ENCODE results near the gene ALAS1. TPM values are rescaled to one million over a fixed set of nuclear protein-coding genes. Genes with fewer than 3 reads are reported as not detected.

ALAS1 gene
- total and polyA plus RNA-seq, 2 experiments from 2014 or later = 30.4 to 33.9 TPM

GRCh38 chr3:52202384-52203077, 4.6 kb downstream of the ALAS1 start:
- H3K9me3 ChIP-seq (ENCODE audit: low read depth) = no peaks in the 10 kb centered on the region
- H3K4me3 ChIP-seq = no peak overlapping the region
- peaks cover 5% of the 10 kb centered on the region for H3K4me1 ChIP-seq (ENCODE audit: insufficient read depth)
- no peaks in the 10 kb centered on the region for H4K20me1 ChIP-seq (ENCODE audit: insufficient read depth)
- 89 to 90% methylated on average over 4 of the region's 4 CpGs for WGBS, 2 experiments (ENCODE audit: low coverage in 1 of 2, low lambda C conversion rate in 2 of 2, missing lambda C conversion rate in 2 of 2)
- no peak overlapping the region for H2AFZ ChIP-seq
- no peaks in the 10 kb centered on the region for H3K27me3 ChIP-seq (replicated peaks; ENCODE audit: insufficient read depth)
- peaks cover 48% of the 10 kb centered on the region for H3K36me3 ChIP-seq (ENCODE audit: low read depth)
- no peaks in the 10 kb centered on the region for H3K9me2 ChIP-seq (ENCODE audit: insufficient read depth)
- no peak overlapping the region for H3K9ac ChIP-seq
- no peak overlapping the region for H3K4me2 ChIP-seq (ENCODE audit: unreplicated experiment)
- in situ Hi-C loops (cut with MboI) = no loop called here
- no peak overlapping the region for H3K27ac ChIP-seq
- H3K79me2 ChIP-seq (ENCODE audit: insufficient read depth) = peaks cover 27% of the 10 kb centered on the region
- peaks cover 15% of the 10 kb centered on the region; the same call in 1 of the 2 replicates for H3F3A ChIP-seq (ENCODE audit: insufficient read depth)
- TF ChIP-seq EZH2phosphoT487 (IDR thresholded peaks at IDR 0.05; ENCODE audit: insufficient read depth, low read depth) (no peak), EZH2 (IDR thresholded peaks at IDR 0.05; ENCODE audit: insufficient read depth, poor library complexity, severe bottlenecking) (no peak)
- no peak for DNase-seq

DNA sequence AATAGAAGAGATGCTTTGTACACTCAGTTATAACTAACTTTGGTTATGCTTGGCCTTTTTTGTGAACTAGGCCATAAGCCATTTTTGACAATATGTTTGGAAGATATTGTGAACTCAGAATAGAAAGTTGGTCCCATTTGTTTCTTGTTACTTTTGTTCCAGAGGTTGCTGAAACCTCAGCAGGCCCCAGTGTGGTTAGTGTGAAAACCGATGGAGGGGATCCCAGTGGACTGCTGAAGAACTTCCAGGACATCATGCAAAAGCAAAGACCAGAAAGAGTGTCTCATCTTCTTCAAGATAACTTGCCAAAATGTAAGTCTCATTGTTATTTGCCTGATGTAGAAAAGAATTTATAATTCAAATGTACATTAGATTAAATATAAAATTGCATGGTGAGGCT, 5.7 kb downstream of the ALAS1 start:
- no peaks in the 10 kb centered on the region for H3K9me3 ChIP-seq (ENCODE audit: low read depth)
- H2AFZ ChIP-seq = no peak overlapping the region
- no peak overlapping the region for H3K27ac ChIP-seq
- TF ChIP-seq EZH2phosphoT487 (IDR thresholded peaks at IDR 0.05; ENCODE audit: insufficient read depth, low read depth) (no peak), EZH2 (IDR thresholded peaks at IDR 0.05; ENCODE audit: insufficient read depth, poor library complexity, severe bottlenecking) (no peak)
- H4K20me1 ChIP-seq (ENCODE audit: insufficient read depth) = no peaks in the 10 kb centered on the region
- WGBS, 2 experiments (ENCODE audit: low coverage in 1 of 2, low lambda C conversion rate in 2 of 2, missing lambda C conversion rate in 2 of 2) = 0 to 7% methylated on average over 1 of the region's 1 CpG
- peaks cover 19% of the 10 kb centered on the region for H3K79me2 ChIP-seq (ENCODE audit: insufficient read depth)
- DNase-seq = no peak
- no peak overlapping the region for H3K9ac ChIP-seq
- H3K36me3 ChIP-seq (ENCODE audit: low read depth) = peaks cover 60% of the 10 kb centered on the region
- no peaks in the 10 kb centered on the region for H3K9me2 ChIP-seq (ENCODE audit: insufficient read depth)
- H3K4me1 ChIP-seq (ENCODE audit: insufficient read depth) = peaks cover 3% of the 10 kb centered on the region; the same call in 1 of the 2 replicates
- no peak overlapping the region for H3K4me2 ChIP-seq (ENCODE audit: unreplicated experiment)
- in situ Hi-C loops (cut with MboI) = no loop called here
- H3K4me3 ChIP-seq = no peak overlapping the region
- H3F3A ChIP-seq (ENCODE audit: insufficient read depth) = peaks cover 15% of the 10 kb centered on the region; the same call in 1 of the 2 replicates
- no peaks in the 10 kb centered on the region for H3K27me3 ChIP-seq (replicated peaks; ENCODE audit: insufficient read depth)

DNA sequence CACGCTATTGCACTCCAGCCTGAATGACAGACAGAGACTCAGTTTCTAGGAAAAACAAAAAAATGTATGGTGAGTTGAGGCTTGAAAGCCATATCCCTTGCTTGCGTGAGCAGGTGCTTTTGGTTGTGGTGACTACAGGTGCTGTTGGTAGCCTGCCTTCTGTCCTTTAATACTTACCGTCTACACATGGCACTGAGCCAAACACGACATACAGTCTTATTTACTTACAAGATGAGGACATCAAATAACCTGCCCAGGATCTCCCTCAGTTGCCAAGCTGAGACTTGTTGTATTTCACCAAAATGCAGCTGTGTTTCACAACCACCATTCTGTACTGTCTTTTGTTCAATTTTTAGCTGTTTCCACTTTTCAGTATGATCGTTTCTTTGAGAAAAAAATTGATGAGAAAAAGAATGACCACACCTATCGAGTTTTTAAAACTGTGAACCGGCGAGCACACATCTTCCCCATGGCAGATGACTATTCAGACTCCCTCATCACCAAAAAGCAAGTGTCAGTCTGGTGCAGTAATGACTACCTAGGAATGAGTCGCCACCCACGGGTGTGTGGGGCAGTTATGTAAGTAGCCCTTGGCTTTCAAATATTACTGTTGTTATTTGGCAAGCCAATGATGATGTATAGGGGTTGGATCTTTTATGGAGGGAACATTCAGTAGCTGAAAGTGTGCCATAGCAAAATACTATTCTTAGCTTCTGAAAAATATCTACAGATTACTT, 6.5 kb downstream of the ALAS1 start:
- TF ChIP-seq EZH2 (IDR thresholded peaks at IDR 0.05; ENCODE audit: insufficient read depth, poor library complexity, severe bottlenecking) = no peak
- no peak for TF ChIP-seq EZH2phosphoT487 (IDR thresholded peaks at IDR 0.05; ENCODE audit: insufficient read depth, low read depth)
- Histone ChIP-seq H2AFZ (no peak overlapping the region), H3K79me2 (ENCODE audit: insufficient read depth) (peaks cover 11% of the 10 kb centered on the region), H3K4me3 (no peak overlapping the region), H3K36me3 (ENCODE audit: low read depth) (peaks cover 66% of the 10 kb centered on the region), H3K9ac (no peak overlapping the region), H3K27me3 (replicated peaks; ENCODE audit: insufficient read depth) (no peaks in the 10 kb centered on the region), H3K9me3 (ENCODE audit: low read depth) (no peaks in the 10 kb centered on the region), H3K9me2 (ENCODE audit: insufficient read depth) (no peaks in the 10 kb centered on the region), H3K4me1 (ENCODE audit: insufficient read depth) (no peaks in the 10 kb centered on the region), H4K20me1 (ENCODE audit: insufficient read depth) (no peaks in the 10 kb centered on the region), H3K27ac (no peak overlapping the region), H3K4me2 (ENCODE audit: unreplicated experiment) (no peak overlapping the region), H3F3A (ENCODE audit: insufficient read depth) (peaks cover 15% of the 10 kb centered on the region; the same call in 1 of the 2 replicates)
- 71 to 72% methylated on average over 10 of the region's 10 CpGs for WGBS, 2 experiments (ENCODE audit: low coverage in 1 of 2, low lambda C conversion rate in 2 of 2, missing lambda C conversion rate in 2 of 2)
- peak; percentile 55 for DNase-seq
- in situ Hi-C loops (cut with MboI) = no loop called here

GRCh38 chr3:52205727-52206372, 7.9 kb downstream of the ALAS1 start:
- Histone ChIP-seq H3K9me2 (ENCODE audit: insufficient read depth) (no peaks in the 10 kb centered on the region), H3K4me2 (ENCODE audit: unreplicated experiment) (no peak overlapping the region), H3K4me3 (no peak overlapping the region), H4K20me1 (ENCODE audit: insufficient read depth) (no peaks in the 10 kb centered on the region), H3K4me1 (ENCODE audit: insufficient read depth) (no peaks in the 10 kb centered on the region), H3K9ac (no peak overlapping the region), H3K36me3 (ENCODE audit: low read depth) (peaks cover 78% of the 10 kb centered on the region), H3K9me3 (ENCODE audit: low read depth) (no peaks in the 10 kb centered on the region), H3K27ac (no peak overlapping the region), H3K27me3 (replicated peaks; ENCODE audit: insufficient read depth) (no peaks in the 10 kb centered on the region), H2AFZ (no peak overlapping the region), H3F3A (ENCODE audit: insufficient read depth) (0 out of 2 replicates have a peak, but pooled peaks cover 9% of the 10 kb centered on the region), H3K79me2 (ENCODE audit: insufficient read depth) (no peaks in the 10 kb centered on the region)
- WGBS, 2 experiments (ENCODE audit: low coverage in 1 of 2, low lambda C conversion rate in 2 of 2, missing lambda C conversion rate in 2 of 2) = 81 to 82% methylated on average over 6 of the region's 6 CpGs
- TF ChIP-seq EZH2 (IDR thresholded peaks at IDR 0.05; ENCODE audit: insufficient read depth, poor library complexity, severe bottlenecking) = no peak
- no peak for TF ChIP-seq EZH2phosphoT487 (IDR thresholded peaks at IDR 0.05; ENCODE audit: insufficient read depth, low read depth)
- DNase-seq = no peak
- in situ Hi-C loops (cut with MboI) = no loop called here
